ENCODE results near the gene RASSF3. TPM values are rescaled to one million over a fixed set of nuclear protein-coding genes. Genes with fewer than 3 reads are reported as not detected.

RASSF3 gene
- total RNA-seq, 1 experiment from 2014 or later, result 107 TPM

DNA sequence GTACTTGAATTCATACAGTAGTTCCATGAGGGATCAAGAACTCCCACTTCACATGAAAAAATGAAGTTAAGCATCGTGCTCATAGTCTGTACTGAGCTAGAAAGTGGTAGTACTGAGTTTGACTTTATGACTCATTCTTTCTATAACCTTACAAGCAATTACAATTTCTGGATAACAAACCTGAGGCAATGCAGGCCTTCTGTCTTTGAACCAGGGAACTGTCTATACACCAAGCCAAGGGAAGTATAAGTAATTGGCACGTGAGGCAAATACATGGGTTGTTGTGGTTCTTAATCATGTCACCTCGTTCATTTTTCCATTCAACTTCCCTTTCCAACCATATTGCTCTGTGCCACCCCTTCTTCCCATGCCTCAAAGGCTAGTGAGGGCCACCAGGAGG lies 132.1 kb downstream of the RASSF3 start:
- BruUV-seq (replicated peaks), result no TSS peak
- DNase-seq (ENCODE audit: low read depth, low spot score) (no peak), ATAC-seq (no peak)
- no peak overlapping the region for H3K27ac ChIP-seq (ENCODE audit: low read length)
- H3K36me3 ChIP-seq (ENCODE audit: control insufficient read depth, insufficient read depth, low read length), result peaks cover 11% of the 10 kb centered on the region; the same call in 1 of the 2 replicates
- TF ChIP-seq SIN3A (IDR thresholded peaks at IDR 0.05; ENCODE audit: borderline replicate concordance, insufficient read depth, low read depth, low read length) (no peak), POLR2AphosphoS5 (IDR thresholded peaks at IDR 0.05; ENCODE audit: low read depth, low read length) (no peak), TCF7L2 (IDR thresholded peaks at IDR 0.05; ENCODE audit: low read depth, low read length) (no peak)
- TF ChIP-seq, protein P1, sequence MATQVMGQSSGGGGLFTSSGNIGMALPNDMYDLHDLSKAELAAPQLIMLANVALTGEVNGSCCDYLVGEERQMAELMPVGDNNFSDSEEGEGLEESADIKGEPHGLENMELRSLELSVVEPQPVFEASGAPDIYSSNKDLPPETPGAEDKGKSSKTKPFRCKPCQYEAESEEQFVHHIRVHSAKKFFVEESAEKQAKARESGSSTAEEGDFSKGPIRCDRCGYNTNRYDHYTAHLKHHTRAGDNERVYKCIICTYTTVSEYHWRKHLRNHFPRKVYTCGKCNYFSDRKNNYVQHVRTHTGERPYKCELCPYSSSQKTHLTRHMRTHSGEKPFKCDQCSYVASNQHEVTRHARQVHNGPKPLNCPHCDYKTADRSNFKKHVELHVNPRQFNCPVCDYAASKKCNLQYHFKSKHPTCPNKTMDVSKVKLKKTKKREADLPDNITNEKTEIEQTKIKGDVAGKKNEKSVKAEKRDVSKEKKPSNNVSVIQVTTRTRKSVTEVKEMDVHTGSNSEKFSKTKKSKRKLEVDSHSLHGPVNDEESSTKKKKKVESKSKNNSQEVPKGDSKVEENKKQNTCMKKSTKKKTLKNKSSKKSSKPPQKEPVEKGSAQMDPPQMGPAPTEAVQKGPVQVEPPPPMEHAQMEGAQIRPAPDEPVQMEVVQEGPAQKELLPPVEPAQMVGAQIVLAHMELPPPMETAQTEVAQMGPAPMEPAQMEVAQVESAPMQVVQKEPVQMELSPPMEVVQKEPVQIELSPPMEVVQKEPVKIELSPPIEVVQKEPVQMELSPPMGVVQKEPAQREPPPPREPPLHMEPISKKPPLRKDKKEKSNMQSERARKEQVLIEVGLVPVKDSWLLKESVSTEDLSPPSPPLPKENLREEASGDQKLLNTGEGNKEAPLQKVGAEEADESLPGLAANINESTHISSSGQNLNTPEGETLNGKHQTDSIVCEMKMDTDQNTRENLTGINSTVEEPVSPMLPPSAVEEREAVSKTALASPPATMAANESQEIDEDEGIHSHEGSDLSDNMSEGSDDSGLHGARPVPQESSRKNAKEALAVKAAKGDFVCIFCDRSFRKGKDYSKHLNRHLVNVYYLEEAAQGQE (IDR thresholded peaks at IDR 0.05; ENCODE audit: insufficient read depth in 1 of 2, low read depth in 2 of 2, low read length in 1 of 2), result no peak
- TF ChIP-seq, protein P2, sequence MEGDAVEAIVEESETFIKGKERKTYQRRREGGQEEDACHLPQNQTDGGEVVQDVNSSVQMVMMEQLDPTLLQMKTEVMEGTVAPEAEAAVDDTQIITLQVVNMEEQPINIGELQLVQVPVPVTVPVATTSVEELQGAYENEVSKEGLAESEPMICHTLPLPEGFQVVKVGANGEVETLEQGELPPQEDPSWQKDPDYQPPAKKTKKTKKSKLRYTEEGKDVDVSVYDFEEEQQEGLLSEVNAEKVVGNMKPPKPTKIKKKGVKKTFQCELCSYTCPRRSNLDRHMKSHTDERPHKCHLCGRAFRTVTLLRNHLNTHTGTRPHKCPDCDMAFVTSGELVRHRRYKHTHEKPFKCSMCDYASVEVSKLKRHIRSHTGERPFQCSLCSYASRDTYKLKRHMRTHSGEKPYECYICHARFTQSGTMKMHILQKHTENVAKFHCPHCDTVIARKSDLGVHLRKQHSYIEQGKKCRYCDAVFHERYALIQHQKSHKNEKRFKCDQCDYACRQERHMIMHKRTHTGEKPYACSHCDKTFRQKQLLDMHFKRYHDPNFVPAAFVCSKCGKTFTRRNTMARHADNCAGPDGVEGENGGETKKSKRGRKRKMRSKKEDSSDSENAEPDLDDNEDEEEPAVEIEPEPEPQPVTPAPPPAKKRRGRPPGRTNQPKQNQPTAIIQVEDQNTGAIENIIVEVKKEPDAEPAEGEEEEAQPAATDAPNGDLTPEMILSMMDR (IDR thresholded peaks at IDR 0.05), result no peak
- ChIA-PET POLR2A (interaction anchor here (0.5 kb wide), 1 partner anchor 75 kb away, joined by 6 read pairs; no protein-coding TSS in a partner anchor), CTCF (no interaction called here)
- no peak overlapping the region for H3K4me3 ChIP-seq (ENCODE audit: low read depth in 2 of 2, low read length in 2 of 2)
- H3K4me1 ChIP-seq (ENCODE audit: control insufficient read depth, insufficient read depth, low read length), result peaks cover 2% of the 10 kb centered on the region; the same call in 1 of the 2 replicates
- H3K27me3 ChIP-seq (ENCODE audit: control insufficient read depth, insufficient read depth, low read length), result no peaks in the 10 kb centered on the region
- intact Hi-C loops (cut with micrococcal nuclease; ENCODE audit: unreplicated experiment) (no loop called here), in situ Hi-C loops (cut with HindIII; ENCODE audit: low pct_unique_long_range_greater_than_20kb, low sequenced_read_pairs) (no loop called here)
- H3K9me3 ChIP-seq (ENCODE audit: control insufficient read depth, insufficient read depth, low read depth, low read length), result no peaks in the 10 kb centered on the region

DNA sequence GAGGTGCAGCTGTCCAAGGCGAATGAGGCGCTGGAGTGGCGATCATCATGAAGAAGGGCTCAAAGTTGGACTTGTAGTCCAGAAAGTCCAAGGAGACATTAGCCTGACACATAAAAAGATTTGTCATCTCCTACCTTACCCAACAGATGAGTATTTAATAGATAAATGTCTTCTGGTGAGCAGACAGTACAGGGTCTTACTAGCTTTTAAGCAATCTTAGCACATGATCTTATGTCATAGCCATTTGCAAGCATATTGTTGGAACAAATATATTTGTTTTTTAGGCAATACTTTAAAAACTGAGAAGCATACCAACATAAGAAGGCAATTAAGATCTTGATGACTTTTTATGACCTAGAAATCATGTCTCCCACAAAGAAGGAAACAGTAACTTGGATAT lies 132.9 kb downstream of the RASSF3 start:
- CTCF ChIA-PET, result no interaction called here
- no peak for TF ChIP-seq SIN3A (IDR thresholded peaks at IDR 0.05; ENCODE audit: borderline replicate concordance, insufficient read depth, low read depth, low read length)
- no peak for TF ChIP-seq TCF7L2 (IDR thresholded peaks at IDR 0.05; ENCODE audit: low read depth, low read length)
- TF ChIP-seq, protein P1 (IDR thresholded peaks at IDR 0.05; ENCODE audit: insufficient read depth in 1 of 2, low read depth in 2 of 2, low read length in 1 of 2), result no peak
- TF ChIP-seq, protein P2 (IDR thresholded peaks at IDR 0.05), result no peak
- TF ChIP-seq POLR2AphosphoS5 (IDR thresholded peaks at IDR 0.05; ENCODE audit: low read depth, low read length), result no peak
- BruUV-seq (replicated peaks), result no TSS peak
- Histone ChIP-seq H3K4me3 (ENCODE audit: low read depth in 2 of 2, low read length in 2 of 2) (no peak overlapping the region), H3K27me3 (ENCODE audit: control insufficient read depth, insufficient read depth, low read length) (no peaks in the 10 kb centered on the region), H3K36me3 (ENCODE audit: control insufficient read depth, insufficient read depth, low read length) (peaks cover 11% of the 10 kb centered on the region; the same call in 1 of the 2 replicates), H3K4me1 (ENCODE audit: control insufficient read depth, insufficient read depth, low read length) (peaks cover 2% of the 10 kb centered on the region; the same call in 1 of the 2 replicates), H3K27ac (ENCODE audit: low read length) (no peak overlapping the region), H3K9me3 (ENCODE audit: control insufficient read depth, insufficient read depth, low read depth, low read length) (no peaks in the 10 kb centered on the region)
- POLR2A ChIA-PET, result no interaction called here
- intact Hi-C loops (cut with micrococcal nuclease; ENCODE audit: unreplicated experiment) (no loop called here), in situ Hi-C loops (cut with HindIII; ENCODE audit: low pct_unique_long_range_greater_than_20kb, low sequenced_read_pairs) (no loop called here)
- DNase-seq (ENCODE audit: low read depth, low spot score) (no peak), ATAC-seq (no peak)

Data from Panc1 (cell line).